ENCODE results near the gene MAP3K5. TPM values are rescaled to one million over a fixed set of nuclear protein-coding genes. Genes with fewer than 3 reads are reported as not detected.
"Not testable (repeated sequence)": the region's sequence is repeated elsewhere in the genome, so short reads cannot be mapped to it uniquely, and the experiment has no call there.

Gene MAP3K5
- total and polyA plus RNA-seq, 12 donors = 41.9 to 306 (median 215) TPM

- intact Hi-C loops (cut with DNase I) = no loop called here
- peaks cover 0 to 24% of the 10 kb centered on the region in 2 donors for H3K4me1 ChIP-seq (replicated peaks in 1 of 2)
- no peak for TF ChIP-seq CTCF (IDR thresholded peaks at IDR 0.05)
- TF ChIP-seq POLR2A (IDR thresholded peaks at IDR 0.05) = no peak
- no peaks in the 10 kb centered on the region for H3K27me3 ChIP-seq
- H3K27ac ChIP-seq = peak overlapping the region in 4 of 5 donors; percentile 3 to 79 (median 46)
- H3K36me3 ChIP-seq (replicated peaks in 1 of 2) = peaks cover 0 to 71% of the 10 kb centered on the region in 2 donors
- DNase-seq = no peak
- no peak overlapping the region for H3K4me3 ChIP-seq
- 88 to 91% (median 90%) methylated on average over 8 of the region's 8 CpGs for WGBS, 4 donors
- H3K9me3 ChIP-seq (replicated peaks in 1 of 3) = no peaks in the 10 kb centered on the region
These were observed 197.6 kb downstream of the MAP3K5 start for GRCh38 chr6:136594671-136595070.

GRCh38 chr6:136593748-136594490, 198.4 kb downstream of the MAP3K5 start:
- Histone ChIP-seq H3K4me1 (replicated peaks in 1 of 2) (peaks cover 0 to 24% of the 10 kb centered on the region in 2 donors), H3K9me3 (replicated peaks in 1 of 3) (no peaks in the 10 kb centered on the region), H3K27ac (peak overlapping the region in 4 of 5 donors; percentile 3 to 79 (median 46)), H3K27me3 (no peaks in the 10 kb centered on the region), H3K36me3 (replicated peaks in 1 of 2) (peaks cover 0 to 77% of the 10 kb centered on the region in 2 donors), H3K4me3 (no peak overlapping the region)
- TF ChIP-seq POLR2A (IDR thresholded peaks at IDR 0.05) = no peak
- no peak for TF ChIP-seq CTCF (IDR thresholded peaks at IDR 0.05)
- intact Hi-C loops (cut with DNase I) = no loop called here
- DNase-seq = peak in 6 of 7 donors; percentile 62 to 83 (median 74)
- 26 to 27% (median 26%) methylated on average over 6 of the region's 6 CpGs for WGBS, 4 donors

- H3K27ac ChIP-seq = peak overlapping the region in 3 of 5 donors; percentile 18 to 79 (median 74)
- TF ChIP-seq POLR2A (IDR thresholded peaks at IDR 0.05) (no peak), CTCF (IDR thresholded peaks at IDR 0.05) (no peak)
- intact Hi-C loops (cut with DNase I) = no loop called here
- H3K4me1 ChIP-seq (replicated peaks in 1 of 2) = peaks cover 0 to 24% of the 10 kb centered on the region in 2 donors
- peaks cover 0 to 78% of the 10 kb centered on the region in 2 donors for H3K36me3 ChIP-seq (replicated peaks in 1 of 2)
- no peaks in the 10 kb centered on the region for H3K27me3 ChIP-seq
- 61 to 82% (median 70%) methylated on average over 2 of the region's 2 CpGs for WGBS, 4 donors
- H3K4me3 ChIP-seq = no peak overlapping the region
- no peaks in the 10 kb centered on the region for H3K9me3 ChIP-seq (replicated peaks in 1 of 3)
- no peak for DNase-seq
These were observed 199.2 kb downstream of the MAP3K5 start for GRCh38 chr6:136592930-136593673.

GRCh38 chr6:136591617-136592016, 200.7 kb downstream of the MAP3K5 start:
- DNase-seq = no peak
- intact Hi-C loops (cut with DNase I) = no loop called here
- 89 to 94% (median 91%) methylated on average over 1 of the region's 1 CpG for WGBS, 4 donors
- peaks cover 0 to 24% of the 10 kb centered on the region in 2 donors for H3K4me1 ChIP-seq (replicated peaks in 1 of 2)
- no peak overlapping the region for H3K4me3 ChIP-seq
- H3K9me3 ChIP-seq (replicated peaks in 1 of 3) = no peaks in the 10 kb centered on the region
- H3K27ac ChIP-seq = no peak overlapping the region
- H3K27me3 ChIP-seq = no peaks in the 10 kb centered on the region
- peaks cover 0 to 82% of the 10 kb centered on the region in 2 donors for H3K36me3 ChIP-seq (replicated peaks in 1 of 2)
- no peak for TF ChIP-seq POLR2A (IDR thresholded peaks at IDR 0.05)
- TF ChIP-seq CTCF (IDR thresholded peaks at IDR 0.05) = no peak

- H3K27ac ChIP-seq; H3K9me3 ChIP-seq (replicated peaks in 1 of 3); H3K27me3 ChIP-seq; H3K4me3 ChIP-seq; intact Hi-C loops (cut with DNase I); DNase-seq: not testable (repeated sequence)
- 93 to 100% (median 99%) methylated on average over 2 of the region's 2 CpGs for WGBS, 4 donors
- Histone ChIP-seq H3K36me3 (replicated peaks in 1 of 2) (peaks cover 0 to 82% of the 10 kb centered on the region in 2 donors), H3K4me1 (replicated peaks in 1 of 2) (peaks cover 0 to 24% of the 10 kb centered on the region in 2 donors)
These were observed 201.4 kb downstream of the MAP3K5 start for GRCh38 chr6:136590846-136591245.

Measured in adrenal gland (tissue), 12 donors.